Measurements from ENCODE around the gene GRID1. TPM values are rescaled to one million over a fixed set of nuclear protein-coding genes. Genes with fewer than 3 reads are reported as not detected.

GRID1 gene
- total RNA-seq, 1 experiment from 2014 or later: not detected

DNA sequence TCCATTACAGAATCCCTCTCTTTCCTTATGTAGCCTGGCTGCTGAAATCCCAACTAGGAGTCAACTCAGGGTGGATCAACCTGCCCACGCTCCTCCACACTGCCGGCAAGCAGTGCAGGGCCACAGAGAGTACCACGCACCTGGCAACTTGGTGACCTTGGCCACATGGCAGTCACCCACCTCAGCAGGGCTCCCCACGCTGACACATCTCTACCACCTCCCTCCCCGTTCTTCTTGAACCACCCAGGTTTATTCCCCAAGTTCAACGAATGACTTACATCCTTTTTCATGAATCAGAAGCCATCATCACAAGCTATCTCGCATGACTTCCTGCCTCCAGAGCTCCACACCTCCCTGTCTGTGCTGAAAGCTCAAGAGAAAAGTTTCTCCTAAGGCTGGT is 153.4 kb downstream of the GRID1 start:
- Histone ChIP-seq H3K27ac (no peak overlapping the region), H3K79me2 (ENCODE audit: low read depth) (no peaks in the 10 kb centered on the region), H4K20me1 (ENCODE audit: insufficient read depth) (no peaks in the 10 kb centered on the region), H3K27me3 (ENCODE audit: insufficient read depth, low read depth) (peaks cover 9% of the 10 kb centered on the region; the same call in 1 of the 2 replicates), H3K36me3 (ENCODE audit: low read depth) (no peaks in the 10 kb centered on the region), H3K4me2 (no peak overlapping the region), H2AFZ (no peak overlapping the region), H3F3A (ENCODE audit: insufficient read depth, low read depth) (no peaks in the 10 kb centered on the region), H3K9me2 (ENCODE audit: insufficient read depth) (no peaks in the 10 kb centered on the region), H3K4me3 (no peak overlapping the region), H3K9me3 (ENCODE audit: insufficient read depth, low read depth) (no peaks in the 10 kb centered on the region), H3K4me1 (replicated peaks; ENCODE audit: insufficient read depth) (no peaks in the 10 kb centered on the region)
- intact Hi-C loops (cut with micrococcal nuclease; ENCODE audit: unreplicated experiment): no loop called here
- no peak for DNase-seq
- ChIA-PET CTCF (no interaction called here), POLR2A (ENCODE audit: unreplicated experiment) (no interaction called here)
- BruUV-seq (replicated peaks): no TSS peak
- TF ChIP-seq CTCF (conservative IDR thresholded peaks at IDR 0.05): no peak
- no peak for TF ChIP-seq EZH2 (IDR thresholded peaks at IDR 0.05; ENCODE audit: low read depth)

DNA sequence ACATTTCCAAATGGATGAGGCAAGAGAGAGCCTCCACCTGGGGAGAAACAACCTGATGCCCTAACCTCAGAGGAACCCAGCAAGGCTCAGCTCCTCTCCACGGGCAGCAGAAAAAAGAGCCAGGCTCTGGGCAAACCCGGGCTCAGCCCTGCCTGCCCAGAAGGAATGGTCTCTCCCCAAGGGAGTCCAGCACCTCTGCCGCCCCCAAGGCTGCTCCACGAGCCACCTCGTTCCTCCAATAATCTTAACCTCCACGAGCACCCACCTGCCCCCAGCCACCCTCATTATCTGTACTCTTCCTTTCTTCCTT is 154.2 kb downstream of the GRID1 start:
- CTCF ChIA-PET: no interaction called here
- no peak overlapping the region for H3K4me2 ChIP-seq
- H3K4me3 ChIP-seq: no peak overlapping the region
- no peaks in the 10 kb centered on the region for H3K9me2 ChIP-seq (ENCODE audit: insufficient read depth)
- H4K20me1 ChIP-seq (ENCODE audit: insufficient read depth): no peaks in the 10 kb centered on the region
- no peaks in the 10 kb centered on the region for H3K9me3 ChIP-seq (ENCODE audit: insufficient read depth, low read depth)
- no TSS peak for BruUV-seq (replicated peaks)
- no peaks in the 10 kb centered on the region for H3K36me3 ChIP-seq (ENCODE audit: low read depth)
- no peak overlapping the region for H2AFZ ChIP-seq
- no peak for DNase-seq
- TF ChIP-seq EZH2 (IDR thresholded peaks at IDR 0.05; ENCODE audit: low read depth): no peak
- TF ChIP-seq CTCF (conservative IDR thresholded peaks at IDR 0.05): no peak
- H3K79me2 ChIP-seq (ENCODE audit: low read depth): no peaks in the 10 kb centered on the region
- intact Hi-C loops (cut with micrococcal nuclease; ENCODE audit: unreplicated experiment): no loop called here
- no peaks in the 10 kb centered on the region for H3K4me1 ChIP-seq (replicated peaks; ENCODE audit: insufficient read depth)
- no peaks in the 10 kb centered on the region for H3F3A ChIP-seq (ENCODE audit: insufficient read depth, low read depth)
- no peak overlapping the region for H3K27ac ChIP-seq
- H3K27me3 ChIP-seq (ENCODE audit: insufficient read depth, low read depth): peaks cover 9% of the 10 kb centered on the region; the same call in 1 of the 2 replicates
- POLR2A ChIA-PET (ENCODE audit: unreplicated experiment): no interaction called here

- no peak for DNase-seq
- Histone ChIP-seq H3K27ac (no peak overlapping the region), H3F3A (ENCODE audit: insufficient read depth, low read depth) (no peaks in the 10 kb centered on the region), H3K9me3 (ENCODE audit: insufficient read depth, low read depth) (no peaks in the 10 kb centered on the region), H3K79me2 (ENCODE audit: low read depth) (no peaks in the 10 kb centered on the region), H4K20me1 (ENCODE audit: insufficient read depth) (no peaks in the 10 kb centered on the region), H3K4me1 (replicated peaks; ENCODE audit: insufficient read depth) (no peaks in the 10 kb centered on the region), H3K9me2 (ENCODE audit: insufficient read depth) (no peaks in the 10 kb centered on the region), H3K4me2 (no peak overlapping the region), H3K27me3 (ENCODE audit: insufficient read depth, low read depth) (peaks cover 9% of the 10 kb centered on the region; the same call in 1 of the 2 replicates), H3K36me3 (ENCODE audit: low read depth) (no peaks in the 10 kb centered on the region), H2AFZ (no peak overlapping the region), H3K4me3 (no peak overlapping the region)
- intact Hi-C loops (cut with micrococcal nuclease; ENCODE audit: unreplicated experiment): no loop called here
- CTCF ChIA-PET: no interaction called here
- POLR2A ChIA-PET (ENCODE audit: unreplicated experiment): no interaction called here
- no TSS peak for BruUV-seq (replicated peaks)
- TF ChIP-seq CTCF (conservative IDR thresholded peaks at IDR 0.05) (no peak), EZH2 (IDR thresholded peaks at IDR 0.05; ENCODE audit: low read depth) (no peak)
Measured at GRCh38 chr10:86211691-86212390, 154.8 kb downstream of the GRID1 start.
